PC-3 (cell line): ENCODE results near the gene IGSF9B. TPM values are rescaled to one million over a fixed set of nuclear protein-coding genes. Genes with fewer than 3 reads are reported as not detected.

Experiments
- ATAC-seq: fragments of 200-7000 bp; cut with Tn5 transposase; 2 replicates; pipeline ENCODE4 v1.9.1; 2020; ENCODE audit warnings: mild to moderate bottlenecking, moderate library complexity
- BruUV-seq: library from RNA; stranded (reverse); fragments of 400-500 nt; replicated peaks from 2 replicates; lab custom pipeline; 2021; lab: Mats Ljungman, UMichigan
- CTCF ChIA-PET: fragments of 300-600 bp; sonication (Branson Sonifier 250); formaldehyde crosslinking; loops from one replicate; lab custom pipeline; 2022; ENCODE audit warnings: antibody characterized with exemption; lab: Charles Lee
- POLR2A ChIA-PET: fragments of 300-600 bp; sonication (Branson Sonifier 250); formaldehyde crosslinking; loops from one replicate; lab custom pipeline; 2022; ENCODE audit warnings: antibody characterized with exemption; ENCODE audit not compliant: unreplicated experiment; lab: Charles Lee
- DNase-seq: peaks from one replicate; pipeline ENCODE4 v3.0.0-alpha.2; 2015
- H2AFZ ChIP-seq: fragments of 300-600 bp; sonication (generic); 2 replicates; pipeline ENCODE4 v1.6.0; 2016; ENCODE audit warnings: antibody characterized with exemption, low read length
- H3F3A ChIP-seq: fragments of 300-600 bp; sonication (generic); one replicate; pipeline ENCODE4 v1.6.0; 2017; ENCODE audit warnings: antibody characterized with exemption, low read length, control low read depth, mild to moderate bottlenecking; ENCODE audit not compliant: unreplicated experiment
- H3K27ac ChIP-seq: fragments of 300-600 bp; sonication (generic); 2 replicates; pipeline ENCODE4 v1.5.1; 2016; ENCODE audit warnings: mild to moderate bottlenecking, low read length
- H3K27me3 ChIP-seq: fragments of 300-600 bp; sonication (generic); 2 replicates; pipeline ENCODE4 v1.6.1; 2016; ENCODE audit warnings: low read length, mixed read lengths
- H3K36me3 ChIP-seq: fragments of 300-600 bp; sonication (generic); 2 replicates; pipeline ENCODE4 v1.6.1; 2016; ENCODE audit warnings: low read depth, mixed run types, low read length, mixed read lengths
- H3K4me1 ChIP-seq: fragments of 300-600 bp; sonication (generic); 2 replicates; pipeline ENCODE4 v1.5.1; 2016; ENCODE audit warnings: low read length; ENCODE audit not compliant: insufficient read depth
- H3K4me2 ChIP-seq: fragments of 300-600 bp; sonication (generic); 2 replicates; pipeline ENCODE4 v1.6.0; 2016; ENCODE audit warnings: low read length
- H3K4me3 ChIP-seq: fragments of 300-600 bp; sonication (generic); 2 replicates; pipeline ENCODE4 v1.5.1; 2016; ENCODE audit warnings: mild to moderate bottlenecking, low read length, mixed read lengths
- H3K79me2 ChIP-seq: fragments of 300-600 bp; sonication (generic); 2 replicates; pipeline ENCODE4 v1.6.1; 2017; ENCODE audit warnings: low read length, mixed read lengths
- H3K9ac ChIP-seq: fragments of 300-600 bp; sonication (generic); 2 replicates; pipeline ENCODE4 v1.6.0; 2016; ENCODE audit warnings: mild to moderate bottlenecking, low read length
- H3K9me2 ChIP-seq: fragments of 300-600 bp; sonication (generic); replicated peaks from 2 replicates; pipeline ENCODE4 v1.6.1; 2016; ENCODE audit warnings: mixed run types, low read length, mixed read lengths
- H3K9me3 ChIP-seq: fragments of 300-600 bp; sonication (generic); 2 replicates; pipeline ENCODE4 v1.6.1; 2016; ENCODE audit warnings: low read length, mixed read lengths
- H4K20me1 ChIP-seq: fragments of 300-600 bp; sonication (generic); 2 replicates; pipeline ENCODE4 v1.6.1; 2016; ENCODE audit warnings: low read length, mixed read lengths
- EZH2 ChIP-seq: fragments of 300-600 bp; sonication (generic); IDR thresholded peaks from one replicate; pipeline ENCODE4 v1.6.1; 2017; ENCODE audit warnings: antibody characterized with exemption, mild to moderate bottlenecking, low read length; ENCODE audit not compliant: unreplicated experiment
- EZH2phosphoT487 ChIP-seq: fragments of 300-600 bp; sonication (generic); IDR thresholded peaks from 2 replicates; pipeline ENCODE4 v1.6.1; 2018; ENCODE audit warnings: mild to moderate bottlenecking, antibody characterized with exemption, low read length, borderline replicate concordance
- intact Hi-C: fragments of 100-400 bp; cut with micrococcal nuclease; formaldehyde crosslinking; loops from 2 replicates; pipeline ENCODE4 v1.9.0; 2023
- total RNA-seq: library from RNA; depleted of rRNA; stranded (reverse); fragments of >200 nt; gene quantifications from 2 replicates; pipeline ENCODE4 v1.2.3, GENCODE V29; 2014
- TF ChIP-seq, protein P1 (sequence below): fragments of 300-600 bp; sonication (generic); conservative IDR thresholded peaks from 2 replicates; pipeline ENCODE4 v1.5.1; 2017; ENCODE audit warnings: antibody characterized with exemption, low read depth, mild to moderate bottlenecking, low read length

IGSF9B gene
- total RNA-seq, 1 experiment from 2014 or later = 0.58 TPM

- intact Hi-C loops = no loop called here
- Histone ChIP-seq H2AFZ (no peak overlapping the region), H3K4me2 (no peak overlapping the region), H3K36me3 (no peaks in the 10 kb centered on the region), H3K79me2 (no peaks in the 10 kb centered on the region), H3K4me3 (no peak overlapping the region), H3K27me3 (peaks cover 71% of the 10 kb centered on the region), H3K9ac (no peak overlapping the region), H3K4me1 (no peaks in the 10 kb centered on the region), H4K20me1 (no peaks in the 10 kb centered on the region), H3K9me2 (no peaks in the 10 kb centered on the region), H3K9me3 (no peaks in the 10 kb centered on the region), H3K27ac (no peak overlapping the region), H3F3A (no peaks in the 10 kb centered on the region)
- TF ChIP-seq EZH2 (no peak), EZH2phosphoT487 (no peak)
- TF ChIP-seq, protein P1, sequence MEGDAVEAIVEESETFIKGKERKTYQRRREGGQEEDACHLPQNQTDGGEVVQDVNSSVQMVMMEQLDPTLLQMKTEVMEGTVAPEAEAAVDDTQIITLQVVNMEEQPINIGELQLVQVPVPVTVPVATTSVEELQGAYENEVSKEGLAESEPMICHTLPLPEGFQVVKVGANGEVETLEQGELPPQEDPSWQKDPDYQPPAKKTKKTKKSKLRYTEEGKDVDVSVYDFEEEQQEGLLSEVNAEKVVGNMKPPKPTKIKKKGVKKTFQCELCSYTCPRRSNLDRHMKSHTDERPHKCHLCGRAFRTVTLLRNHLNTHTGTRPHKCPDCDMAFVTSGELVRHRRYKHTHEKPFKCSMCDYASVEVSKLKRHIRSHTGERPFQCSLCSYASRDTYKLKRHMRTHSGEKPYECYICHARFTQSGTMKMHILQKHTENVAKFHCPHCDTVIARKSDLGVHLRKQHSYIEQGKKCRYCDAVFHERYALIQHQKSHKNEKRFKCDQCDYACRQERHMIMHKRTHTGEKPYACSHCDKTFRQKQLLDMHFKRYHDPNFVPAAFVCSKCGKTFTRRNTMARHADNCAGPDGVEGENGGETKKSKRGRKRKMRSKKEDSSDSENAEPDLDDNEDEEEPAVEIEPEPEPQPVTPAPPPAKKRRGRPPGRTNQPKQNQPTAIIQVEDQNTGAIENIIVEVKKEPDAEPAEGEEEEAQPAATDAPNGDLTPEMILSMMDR = no peak
- ATAC-seq (no peak), DNase-seq (no peak)
- POLR2A ChIA-PET = no interaction called here
- no TSS peak for BruUV-seq
- CTCF ChIA-PET = no interaction called here
Observed at GRCh38 chr11:133982876-133983275, 26.1 kb upstream of the IGSF9B start.

- no peak overlapping the region for H3K4me3 ChIP-seq
- intact Hi-C loops = no loop called here
- no peaks in the 10 kb centered on the region for H3K9me2 ChIP-seq
- POLR2A ChIA-PET = no interaction called here
- no peaks in the 10 kb centered on the region for H3K36me3 ChIP-seq
- no peaks in the 10 kb centered on the region for H4K20me1 ChIP-seq
- ATAC-seq (no peak), DNase-seq (no peak)
- H3K9ac ChIP-seq = no peak overlapping the region
- no peaks in the 10 kb centered on the region for H3F3A ChIP-seq
- no peaks in the 10 kb centered on the region for H3K9me3 ChIP-seq
- H3K27ac ChIP-seq = no peak overlapping the region
- BruUV-seq = no TSS peak
- H3K4me2 ChIP-seq = no peak overlapping the region
- H3K27me3 ChIP-seq = peaks cover 74% of the 10 kb centered on the region
- H2AFZ ChIP-seq = no peak overlapping the region
- CTCF ChIA-PET = no interaction called here
- TF ChIP-seq, protein P1 = no peak
- TF ChIP-seq EZH2phosphoT487 (no peak), EZH2 (no peak)
- H3K4me1 ChIP-seq = no peaks in the 10 kb centered on the region
- no peaks in the 10 kb centered on the region for H3K79me2 ChIP-seq
Observed at GRCh38 chr11:133982151-133982550, 25.4 kb upstream of the IGSF9B start.

DNA sequence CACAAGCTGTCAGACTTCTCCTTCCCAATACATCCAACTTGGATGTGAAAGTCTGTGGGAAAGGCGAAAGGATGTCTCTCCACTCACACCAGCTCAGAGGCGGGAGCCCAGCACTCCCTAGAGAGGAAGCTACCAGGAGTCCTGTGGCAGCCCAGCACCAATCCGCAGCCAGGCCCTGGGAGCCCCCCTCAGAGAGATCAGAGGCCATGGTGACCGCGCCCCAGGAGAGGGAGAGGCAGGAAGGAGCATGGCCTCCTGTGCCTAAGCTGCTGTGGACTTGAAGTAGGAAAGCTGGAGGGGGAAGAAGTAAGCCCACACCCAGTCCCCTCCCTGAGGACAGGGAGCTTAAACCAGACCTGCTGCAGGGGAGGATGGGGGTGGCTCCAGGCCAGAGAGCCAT, 24.4 kb upstream of the IGSF9B start:
- no peaks in the 10 kb centered on the region for H3K9me2 ChIP-seq
- H3F3A ChIP-seq = no peaks in the 10 kb centered on the region
- no peak overlapping the region for H3K4me3 ChIP-seq
- no peaks in the 10 kb centered on the region for H4K20me1 ChIP-seq
- no peaks in the 10 kb centered on the region for H3K4me1 ChIP-seq
- no TSS peak for BruUV-seq
- H3K4me2 ChIP-seq = no peak overlapping the region
- H3K27ac ChIP-seq = no peak overlapping the region
- no peak overlapping the region for H2AFZ ChIP-seq
- no peaks in the 10 kb centered on the region for H3K36me3 ChIP-seq
- ATAC-seq = no peak
- TF ChIP-seq EZH2 = no peak
- no peak for TF ChIP-seq EZH2phosphoT487
- TF ChIP-seq, protein P1 = no peak
- ChIA-PET POLR2A (no interaction called here), CTCF (no interaction called here)
- DNase-seq = no peak
- H3K9me3 ChIP-seq = no peaks in the 10 kb centered on the region
- H3K27me3 ChIP-seq = peaks cover 74% of the 10 kb centered on the region
- H3K79me2 ChIP-seq = no peaks in the 10 kb centered on the region
- H3K9ac ChIP-seq = no peak overlapping the region
- intact Hi-C loops = no loop called here
